Astrocyte of the hippocampus (primary cell): Measurements from ENCODE around the gene PRSS16.
"Not testable (repeated sequence)": the region's sequence is repeated elsewhere in the genome, so short reads cannot be mapped to it uniquely, and the experiment has no call there.

Experiments
- DNase-seq: peaks from one replicate; pipeline ENCODE4 v3.0.0; 2011; ENCODE audit warnings: low read depth, low spot score

Gene PRSS16

DNA sequence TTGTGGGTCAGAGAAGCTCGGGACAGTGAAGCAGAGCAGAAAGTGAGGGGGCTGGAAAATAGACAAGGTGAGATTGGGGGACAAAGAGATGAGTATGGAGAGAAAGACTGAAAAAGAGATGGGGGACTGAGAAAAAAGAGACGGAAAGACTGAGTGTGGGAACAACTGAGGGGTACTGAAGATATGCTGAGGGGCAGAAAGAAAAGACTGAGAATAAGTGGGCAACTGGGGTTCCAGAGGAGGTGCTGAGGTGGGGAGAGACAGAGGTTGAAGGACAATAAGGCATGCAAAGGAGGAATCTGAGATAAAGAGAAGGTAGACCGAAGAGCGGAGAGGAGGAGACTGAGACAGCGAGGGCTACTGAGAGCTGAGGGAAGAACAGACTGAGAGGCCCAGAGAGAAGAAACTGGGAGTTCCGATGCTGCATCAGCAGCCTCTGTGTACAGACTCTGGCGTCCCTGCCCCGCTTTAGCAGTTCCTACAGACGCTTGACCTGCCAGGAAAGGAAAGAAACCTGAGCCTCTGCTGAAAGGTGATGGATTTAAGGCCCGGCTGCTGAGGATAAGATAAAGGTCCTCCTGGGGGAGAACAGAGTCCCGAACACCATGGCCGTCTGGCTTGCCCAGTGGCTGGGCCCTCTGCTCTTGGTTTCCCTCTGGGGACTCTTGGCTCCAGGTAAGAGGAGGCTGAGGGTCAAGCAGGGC lies at the start of gene PRSS16:
Gene PRSS16, plus strand, starts transcription at position 569 of the 704 bp plus-strand sequence. Its CDS starts 37 bp downstream, at position 606.
- no peak for DNase-seq

DNA sequence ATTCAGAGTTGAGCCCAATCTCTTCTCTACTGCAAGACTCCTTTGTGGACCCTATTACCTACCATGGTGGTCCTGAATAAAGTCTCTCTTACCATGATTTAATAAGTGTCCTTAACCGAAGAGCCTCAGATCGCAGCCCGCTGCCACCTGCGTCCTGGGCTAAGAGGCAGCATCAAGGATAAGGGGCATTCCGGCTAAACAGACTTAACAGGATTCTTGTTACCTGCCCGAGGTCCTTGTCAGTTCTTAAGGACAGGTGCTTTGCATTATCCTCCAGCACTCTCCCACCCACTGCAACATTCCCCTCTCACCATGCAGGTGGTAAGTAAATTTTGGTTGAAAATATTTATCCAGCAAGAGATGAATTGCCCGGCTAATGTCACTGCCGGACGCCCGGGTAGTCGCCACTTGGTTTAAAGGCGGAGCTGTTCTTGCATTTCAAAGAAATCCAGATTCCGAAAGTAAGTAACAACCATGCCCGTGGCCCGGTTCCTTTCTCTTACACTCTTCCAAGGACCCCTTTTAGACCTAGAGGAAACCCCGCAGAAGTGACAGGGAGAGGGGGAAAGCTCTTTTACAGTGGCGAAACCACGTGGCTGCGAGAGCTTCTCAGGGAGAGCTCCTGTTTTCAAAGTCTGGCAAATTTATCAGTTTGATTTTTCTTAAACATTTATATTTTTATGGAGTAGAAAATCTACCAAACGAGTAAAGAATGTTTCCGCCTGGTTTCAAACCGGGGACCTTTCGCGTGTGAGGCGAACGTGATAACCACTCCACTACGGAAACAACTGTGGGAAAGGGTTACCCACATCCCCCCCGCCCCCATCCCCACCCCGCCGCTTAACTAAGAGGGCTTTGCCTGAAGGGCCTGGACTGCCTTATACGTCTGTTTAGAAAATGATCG lies 41.9 kb upstream of the PRSS16 start:
- peak; percentile 6 for DNase-seq

- DNase-seq = no peak
Observed at GRCh38 chr6:27206806-27207205, 40.7 kb upstream of the PRSS16 start.

GRCh38 chr6:27208042-27208441 lies 39.5 kb upstream of the PRSS16 start:
- no peak for DNase-seq

GRCh38 chr6:27209196-27209595 lies 38.3 kb upstream of the PRSS16 start:
- no peak for DNase-seq

- DNase-seq = no peak
Observed at GRCh38 chr6:27209659-27210269, 37.7 kb upstream of the PRSS16 start.

DNA sequence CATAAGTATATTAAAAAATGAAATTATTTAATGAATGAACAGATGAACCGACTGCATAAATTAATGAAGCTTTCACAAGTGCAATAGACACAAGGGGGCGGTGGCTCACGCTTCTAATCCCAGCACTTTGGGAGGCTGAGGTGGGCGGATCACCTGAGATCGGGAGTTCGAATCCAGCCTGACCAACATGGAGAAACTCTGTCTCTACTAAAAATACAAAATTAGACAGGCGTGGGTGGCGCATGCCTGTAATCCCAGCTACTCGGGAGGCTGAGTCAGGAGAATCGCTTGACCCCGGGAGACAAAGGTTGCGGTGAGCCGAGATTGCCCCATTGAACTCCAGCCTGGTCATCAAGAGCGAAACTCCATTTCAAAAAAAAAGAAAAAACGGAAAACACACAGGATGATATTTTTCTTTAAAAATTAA lies 34.4 kb upstream of the PRSS16 start:
- DNase-seq = not testable (repeated sequence)

GRCh38 chr6:27213544-27214125 lies 33.9 kb upstream of the PRSS16 start:
- peak; percentile 9 for DNase-seq

GRCh38 chr6:27214126-27214601 lies 33.3 kb upstream of the PRSS16 start:
- DNase-seq = no peak

- DNase-seq = no peak
Observed at GRCh38 chr6:27216874-27217273, 30.6 kb upstream of the PRSS16 start.

DNA sequence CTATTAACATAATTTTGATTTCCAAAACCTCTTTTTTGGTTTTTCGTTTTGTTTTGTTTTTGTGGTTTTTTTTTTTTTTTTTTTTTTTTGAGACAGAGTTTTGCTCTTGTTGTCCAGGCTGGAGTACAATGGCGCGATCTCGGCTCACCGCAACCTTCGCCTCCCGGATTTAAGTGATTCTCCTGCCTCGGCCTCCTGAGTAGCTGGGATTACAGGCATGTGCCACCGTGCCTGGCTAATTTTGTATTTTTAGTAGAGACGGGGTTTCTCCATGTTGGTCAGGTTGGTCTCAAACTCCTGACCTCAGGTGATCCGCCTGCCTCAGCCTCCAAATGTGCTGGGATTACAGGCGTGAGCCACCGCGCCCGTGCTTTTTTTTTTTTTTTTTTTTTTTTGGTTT lies 24.5 kb upstream of the PRSS16 start:
- not testable (repeated sequence) for DNase-seq

GRCh38 chr6:27224729-27225128 lies 22.8 kb upstream of the PRSS16 start:
- no peak for DNase-seq

GRCh38 chr6:27228963-27229477 lies 18.5 kb upstream of the PRSS16 start:
- DNase-seq = no peak

- no peak for DNase-seq
Observed at GRCh38 chr6:27230758-27231111, 16.8 kb upstream of the PRSS16 start.

DNA sequence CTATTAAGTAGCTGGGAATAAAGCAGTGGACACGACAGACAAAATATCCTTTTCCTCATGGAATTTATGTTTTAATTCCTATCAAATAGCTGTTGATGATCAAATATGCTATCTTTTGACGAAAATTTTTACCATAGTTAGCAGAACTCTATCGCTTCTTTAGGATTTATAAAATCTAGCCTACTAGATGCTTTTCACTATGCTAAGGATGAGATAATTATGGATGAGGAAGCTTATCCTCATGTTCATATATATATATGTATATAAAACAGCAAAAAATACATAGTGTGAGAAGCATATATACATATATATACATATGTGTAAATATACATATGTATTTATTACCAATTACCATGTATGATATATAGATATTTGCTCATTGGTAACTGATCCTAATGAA lies 12.9 kb upstream of the PRSS16 start:
- no peak for DNase-seq

DNA sequence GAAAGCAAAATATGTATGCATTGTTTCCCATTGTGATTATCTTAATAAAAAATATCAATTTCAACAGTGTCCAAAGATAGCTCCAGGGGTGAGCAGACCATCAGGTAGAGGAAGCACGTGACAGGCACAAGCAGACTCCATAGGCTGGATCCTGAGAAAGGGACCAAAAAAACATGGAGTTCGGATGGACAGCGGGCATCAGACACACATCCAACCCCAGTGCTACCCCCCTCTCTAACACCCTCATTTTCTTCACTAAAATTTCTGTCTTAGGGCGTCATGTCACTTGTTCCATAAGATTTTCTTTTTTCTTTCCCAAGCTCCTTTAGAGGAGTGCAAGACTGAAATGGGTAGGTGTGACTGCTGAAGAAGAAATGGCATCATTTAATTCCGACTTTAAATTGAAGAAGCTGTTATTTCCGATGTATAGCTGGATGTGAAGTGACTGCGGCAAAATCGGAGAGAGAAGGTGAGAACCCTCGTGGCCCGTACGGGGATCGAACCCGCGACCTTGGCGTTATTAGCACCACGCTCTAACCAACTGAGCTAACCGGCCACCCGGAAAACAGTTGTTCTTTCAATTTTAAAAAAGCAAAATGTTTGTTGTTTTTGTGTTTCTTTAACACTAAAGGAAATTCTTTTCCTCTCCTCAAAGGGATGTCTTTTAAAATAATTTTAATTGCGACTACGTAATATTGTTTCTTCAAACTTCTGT lies 10.3 kb upstream of the PRSS16 start:
- peak; percentile 40 for DNase-seq

GRCh38 chr6:27238010-27238983 lies 9.2 kb upstream of the PRSS16 start:
- peak; percentile 13 for DNase-seq

GRCh38 chr6:27239258-27239657 lies 8.2 kb upstream of the PRSS16 start:
- no peak for DNase-seq

DNA sequence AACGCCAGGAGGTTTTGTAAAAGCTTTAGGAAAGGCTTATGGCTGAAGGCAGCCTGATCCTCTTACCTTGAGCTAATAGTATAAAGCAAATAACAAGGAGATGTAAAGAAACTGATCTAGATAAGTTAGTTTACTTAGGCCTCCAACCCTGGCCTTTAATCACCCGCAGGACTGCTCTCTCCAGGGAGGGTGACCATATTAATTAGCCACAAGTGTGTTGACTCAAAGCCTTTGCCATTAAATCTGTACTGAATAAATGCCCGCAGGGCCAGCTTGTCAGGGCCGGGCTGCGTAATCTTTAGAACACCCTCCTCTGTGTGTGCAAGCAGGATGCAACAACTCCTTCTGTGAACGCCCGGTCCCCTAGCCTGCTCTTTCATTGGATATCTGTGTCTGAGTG lies 6.1 kb upstream of the PRSS16 start:
- DNase-seq = no peak
